OCI-LY7 (cell line): Measurements from ENCODE around the gene TRDN.

Experiments used
- EZH2phosphoT487 ChIP-seq: fragments of 200-600 bp; sonication (generic); IDR thresholded peaks from 2 replicates; pipeline ENCODE4 v1.6.1; 2018; ENCODE audit warnings: low read depth, borderline replicate concordance, mild to moderate bottlenecking, mixed run types, antibody characterized with exemption, low read length, moderate library complexity, mixed read lengths
- TF ChIP-seq, protein P1 (sequence below): fragments of 200-600 bp; sonication (generic); conservative IDR thresholded peaks from 2 replicates; pipeline ENCODE4 v1.5.1; 2014; ENCODE audit warnings: mild to moderate bottlenecking, antibody characterized with exemption, low read length, moderate library complexity, mixed read lengths

DNA sequence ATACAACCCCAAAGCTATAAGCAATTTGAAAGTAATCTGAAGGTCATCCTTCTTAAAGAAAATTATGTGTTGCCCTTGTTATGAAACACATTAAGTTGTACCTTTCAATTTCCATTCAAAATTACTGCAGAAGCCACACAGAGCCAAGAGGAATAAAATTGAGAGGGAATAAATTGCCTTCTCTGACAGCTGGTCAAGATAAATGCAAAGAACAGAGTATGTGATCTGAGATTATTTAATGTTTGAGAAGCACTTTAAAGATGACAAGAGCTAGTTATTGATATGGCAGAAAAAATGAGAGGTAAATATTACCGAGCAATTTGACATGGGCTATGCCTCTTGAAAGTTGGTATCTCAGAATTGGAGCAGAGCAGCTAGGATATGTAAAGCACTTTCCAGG, 61.6 kb downstream of the TRDN start:
- TF ChIP-seq, protein P1, sequence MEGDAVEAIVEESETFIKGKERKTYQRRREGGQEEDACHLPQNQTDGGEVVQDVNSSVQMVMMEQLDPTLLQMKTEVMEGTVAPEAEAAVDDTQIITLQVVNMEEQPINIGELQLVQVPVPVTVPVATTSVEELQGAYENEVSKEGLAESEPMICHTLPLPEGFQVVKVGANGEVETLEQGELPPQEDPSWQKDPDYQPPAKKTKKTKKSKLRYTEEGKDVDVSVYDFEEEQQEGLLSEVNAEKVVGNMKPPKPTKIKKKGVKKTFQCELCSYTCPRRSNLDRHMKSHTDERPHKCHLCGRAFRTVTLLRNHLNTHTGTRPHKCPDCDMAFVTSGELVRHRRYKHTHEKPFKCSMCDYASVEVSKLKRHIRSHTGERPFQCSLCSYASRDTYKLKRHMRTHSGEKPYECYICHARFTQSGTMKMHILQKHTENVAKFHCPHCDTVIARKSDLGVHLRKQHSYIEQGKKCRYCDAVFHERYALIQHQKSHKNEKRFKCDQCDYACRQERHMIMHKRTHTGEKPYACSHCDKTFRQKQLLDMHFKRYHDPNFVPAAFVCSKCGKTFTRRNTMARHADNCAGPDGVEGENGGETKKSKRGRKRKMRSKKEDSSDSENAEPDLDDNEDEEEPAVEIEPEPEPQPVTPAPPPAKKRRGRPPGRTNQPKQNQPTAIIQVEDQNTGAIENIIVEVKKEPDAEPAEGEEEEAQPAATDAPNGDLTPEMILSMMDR = no peak
- no peak for TF ChIP-seq EZH2phosphoT487
